A549 (cell line): ENCODE measurements around the gene CDH22. TPM values are rescaled to one million over a fixed set of nuclear protein-coding genes. Genes with fewer than 3 reads are reported as not detected.

Experiments
- ATAC-seq, 2 experiments: fragments of 200-7000 bp in 1 of 2; fragments of >200 bp in 1 of 2; cut with Nextera tagmentation in 1 of 2; cut with Tn5 transposase in 1 of 2; 3 replicates each; pipeline versions ENCODE4 v1.8.0 to v1.9.1; 2018 to 2020; ENCODE audit warnings: mild to moderate bottlenecking in 1 of 2, moderate library complexity in 1 of 2
- CTCF ChIA-PET: fragments of 300-600 bp; sonication (Branson Sonifier 250); formaldehyde crosslinking; extraction: SDS; loops from one replicate; lab custom pipeline; 2021; ENCODE audit warnings: antibody characterized with exemption, inconsistent platforms; lab: Yijun Ruan, JAX
- POLR2A ChIA-PET: fragments of 350-600 bp; formaldehyde crosslinking; extraction: SDS; loops from one replicate; lab custom pipeline; 2021; ENCODE audit warnings: antibody characterized with exemption, inconsistent platforms; lab: Yijun Ruan, JAX
- DNase-seq, 2 experiments: peaks; one replicate each; pipeline versions ENCODE4 v3.0.0 to v3.0.0-alpha.2; 2011 to 2016; ENCODE audit warnings: low read depth in 1 of 2, low spot score in 1 of 2
- FAIRE-seq: peaks from 2 replicates; lab custom pipeline; 2011; peaks lifted over from hg19 to GRCh38; lab: Jason Lieb, UNC
- H3K27ac ChIP-seq, 2 experiments: fragments of >200 bp; sonication (Bioruptor Twin); formaldehyde crosslinking; 3 replicates each; pipeline ENCODE4 v1.5.1; 2016 to 2017
- H3K4me1 ChIP-seq: fragments of >200 bp; sonication (Bioruptor Twin); formaldehyde crosslinking; 3 replicates; pipeline ENCODE4 v1.6.1; 2016
- H3K4me2 ChIP-seq: fragments of >200 bp; sonication (Bioruptor Twin); formaldehyde crosslinking; 3 replicates; pipeline ENCODE4 v1.6.1; 2016
- H3K4me3 ChIP-seq: fragments of >200 bp; sonication (Bioruptor Twin); formaldehyde crosslinking; 3 replicates; pipeline ENCODE4 v1.5.1; 2016
- H3K9me3 ChIP-seq: fragments of >200 bp; sonication (Bioruptor Twin); formaldehyde crosslinking; 3 replicates; pipeline ENCODE4 v1.6.1; 2016
- BHLHE40 ChIP-seq: IDR thresholded peaks from 2 replicates; pipeline ENCODE4 v1.6.1; 2012; ENCODE audit warnings: low read depth, low read length, inconsistent platforms
- CBX2 ChIP-seq: fragments of 200-600 bp; sonication (generic); IDR thresholded peaks from 2 replicates; pipeline ENCODE4 v1.6.1; 2016; ENCODE audit warnings: low read depth, mild to moderate bottlenecking, borderline replicate concordance
- CHD2 ChIP-seq: fragments of 150-350 bp; IDR thresholded peaks from 2 replicates; pipeline ENCODE4 v1.6.1; 2014; ENCODE audit warnings: low read length; ENCODE audit not compliant: partially characterized antibody
- CHD4 ChIP-seq: fragments of 200-600 bp; sonication (generic); IDR thresholded peaks from 2 replicates; pipeline ENCODE4 v1.6.1; 2016; ENCODE audit warnings: antibody characterized with exemption, mild to moderate bottlenecking, borderline replicate concordance
- EHMT2 ChIP-seq: fragments of 200-600 bp; sonication (generic); IDR thresholded peaks from 2 replicates; pipeline ENCODE4 v1.6.1; 2016; ENCODE audit warnings: antibody characterized with exemption, low read depth, mild to moderate bottlenecking, moderate library complexity
- EP300 ChIP-seq, 2 experiments: fragments of >200 bp; sonication (Bioruptor Twin); formaldehyde crosslinking; IDR thresholded peaks; 2 replicates in 1 of 2; 3 replicates in 1 of 2; pipeline ENCODE4 v1.6.1; 2016 to 2017
- ESRRA ChIP-seq: fragments of 150-350 bp; IDR thresholded peaks from 2 replicates; pipeline ENCODE4 v1.6.1; 2014; ENCODE audit warnings: mild to moderate bottlenecking, low read length, borderline replicate concordance
- FOSB ChIP-seq: fragments of 250-450 bp; sonication (Bioruptor Pico); IDR thresholded peaks from 2 replicates; pipeline ENCODE4 v1.5.0; 2020; ENCODE audit warnings: mild to moderate bottlenecking, moderate library complexity
- FOSL2 ChIP-seq, 2 experiments: fragments of 450-650 bp in 1 of 2; fragments of >200 bp in 1 of 2; sonication (Bioruptor Twin) in 1 of 2; formaldehyde crosslinking; IDR thresholded peaks; 2 replicates each; pipeline versions ENCODE4 v1.5.0 to v1.6.1; 2016 to 2020; ENCODE audit warnings: mild to moderate bottlenecking in 1 of 2, moderate library complexity in 1 of 2
- FOXS1 ChIP-seq: fragments of 250-450 bp; sonication (Bioruptor Pico); IDR thresholded peaks from 2 replicates; pipeline ENCODE4 v1.5.0; 2020; ENCODE audit warnings: mild to moderate bottlenecking, moderate library complexity
- HOXB13 ChIP-seq: fragments of 250-450 bp; sonication (Bioruptor Pico); IDR thresholded peaks from 2 replicates; pipeline ENCODE4 v1.5.0; 2020; ENCODE audit warnings: low read depth, mild to moderate bottlenecking, moderate library complexity
- JUNB ChIP-seq: fragments of >200 bp; sonication (Bioruptor Twin); formaldehyde crosslinking; IDR thresholded peaks from 2 replicates; pipeline ENCODE4 v1.6.1; 2016
- KDM5A ChIP-seq: fragments of 200-600 bp; sonication (generic); IDR thresholded peaks from 2 replicates; pipeline ENCODE4 v1.6.1; 2016; ENCODE audit warnings: antibody characterized with exemption, mild to moderate bottlenecking
- MYC ChIP-seq: IDR thresholded peaks from 2 replicates; pipeline ENCODE4 v1.6.1; 2012; ENCODE audit warnings: mild to moderate bottlenecking, inconsistent platforms, low read length, improper control_type of control experiment, borderline replicate concordance
- NFE2L2 ChIP-seq: fragments of 150-350 bp; conservative IDR thresholded peaks from 2 replicates; pipeline ENCODE4 v1.6.1; 2014; ENCODE audit warnings: low read length
- PHF8 ChIP-seq: fragments of 200-600 bp; sonication (generic); IDR thresholded peaks from 2 replicates; pipeline ENCODE4 v1.6.1; 2016; ENCODE audit warnings: low read depth, mild to moderate bottlenecking, antibody characterized with exemption, moderate library complexity, borderline replicate concordance
- POLR2A ChIP-seq: IDR thresholded peaks from 2 replicates; pipeline ENCODE4 v1.6.1; 2012; ENCODE audit warnings: mild to moderate bottlenecking, low read length
- RCOR1 ChIP-seq: fragments of 150-350 bp; IDR thresholded peaks from 2 replicates; pipeline ENCODE4 v1.6.1; 2014; ENCODE audit warnings: antibody characterized with exemption, low read length, low read depth
- SMC3 ChIP-seq: fragments of >200 bp; sonication (Bioruptor Twin); formaldehyde crosslinking; IDR thresholded peaks from 3 replicates; pipeline ENCODE4 v1.6.1; 2018; ENCODE audit warnings: inconsistent platforms
- TP53 ChIP-seq: fragments of 250-450 bp; sonication (Bioruptor Pico); IDR thresholded peaks from 2 replicates; pipeline ENCODE4 v1.5.0; 2021; ENCODE audit warnings: mild to moderate bottlenecking, moderate library complexity
- ZC3H11A ChIP-seq: fragments of 450-650 bp; IDR thresholded peaks from 2 replicates; pipeline ENCODE4 v1.6.1; 2014; ENCODE audit warnings: antibody characterized with exemption, mild to moderate bottlenecking
- ZFP36 ChIP-seq: fragments of 450-650 bp; IDR thresholded peaks from 2 replicates; pipeline ENCODE4 v1.6.1; 2014; ENCODE audit warnings: borderline replicate concordance; ENCODE audit not compliant: partially characterized antibody
- WGBS: methylation state at CpG from one replicate; pipeline ENCODE4 v1.1.6; 2017; ENCODE audit errors: missing lambda C conversion rate; 5-methylcytosine and 5-hydroxymethylcytosine counted together
- polyA plus RNA-seq, 4 experiments: library from polyadenylated mRNA; depleted of rRNA in 3 of 4; stranded (reverse); fragments of >200 nt; fragmentation: RNase III in 1 of 4; extraction: RNeasy Plus Mini Kit Qiagen cat#74134 plus additional on column Dnase treatment in 1 of 4; gene quantifications; 2 replicates in 3 of 4; 3 replicates in 1 of 4; pipeline ENCODE4 v1.2.3, GENCODE V29; 2011 to 2017
- TF ChIP-seq, protein P1 (sequence below): fragments of 450-650 bp; IDR thresholded peaks from 2 replicates; pipeline ENCODE4 v1.6.1; 2014; ENCODE audit warnings: antibody characterized with exemption
- TF ChIP-seq, protein P2 (sequence below): fragments of >200 bp; sonication (Bioruptor Twin); formaldehyde crosslinking; IDR thresholded peaks from 3 replicates; pipeline ENCODE4 v1.5.1; 2016
- TF ChIP-seq, protein P3 (sequence below): fragments of >200 bp; sonication (Bioruptor Twin); formaldehyde crosslinking; IDR thresholded peaks from 3 replicates; pipeline ENCODE4 v1.6.1; 2016

CDH22 gene
- polyA plus RNA-seq, 2 of the 4 experiments (the other 2 are of a cell fraction), result not detected

DNA sequence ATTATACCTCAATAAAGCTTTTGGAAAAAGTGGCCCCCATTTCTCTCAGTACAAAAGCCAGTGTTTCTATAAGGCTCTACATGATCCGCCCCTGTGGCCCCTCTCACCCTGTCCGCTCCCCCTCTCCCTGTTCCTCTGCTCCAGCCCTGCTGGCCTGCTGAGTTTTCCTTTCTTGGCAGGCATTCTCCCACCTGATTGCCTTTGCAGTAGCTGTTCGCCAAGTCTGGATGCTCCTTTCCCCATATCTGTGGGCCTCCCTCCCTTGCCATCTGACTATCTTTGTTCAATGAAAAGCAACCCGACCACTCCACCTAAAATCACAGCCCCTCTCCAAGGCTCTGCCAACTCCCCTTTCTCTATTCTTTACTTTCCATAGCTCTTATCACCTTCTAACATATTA is 33.2 kb downstream of the CDH22 start:
- CTCF ChIA-PET, result interaction anchor here (0.7 to 1.3 kb wide), 2 partner anchors 13 to 32 kb away, joined by 3 read pairs; no protein-coding TSS in a partner anchor

DNA sequence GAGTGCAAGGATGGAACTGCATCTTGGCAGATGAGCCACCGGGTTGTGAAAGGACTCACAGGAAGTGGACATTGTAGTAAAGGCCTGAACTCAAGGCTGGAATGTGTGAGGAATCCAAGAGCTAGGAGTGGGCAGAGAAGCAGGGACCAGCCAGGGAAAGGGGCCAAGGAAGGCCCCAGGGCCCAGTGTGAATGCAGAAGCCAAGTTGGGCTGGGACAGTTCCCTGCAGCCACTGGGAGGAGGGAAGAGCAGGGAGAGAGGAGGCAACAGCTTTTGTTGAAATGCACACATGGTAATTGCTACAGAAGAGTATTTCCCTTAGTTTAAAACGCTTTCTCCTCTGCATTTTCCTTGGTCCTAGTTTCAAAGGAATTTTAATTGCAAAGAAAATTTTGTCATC is 34.6 kb downstream of the CDH22 start:
- DNase-seq (no peak), ATAC-seq (no peak), FAIRE-seq (no peak)
- ChIA-PET POLR2A (interaction anchor here (0.6 kb wide), 1 partner anchor 339 kb away, joined by 4 read pairs; no protein-coding TSS in a partner anchor), CTCF (interaction anchor here (1.1 to 1.8 kb wide), 3 partner anchors 9 to 250 kb away, joined by 3 to 4 read pairs (median 4); no protein-coding TSS in a partner anchor)
- Histone ChIP-seq H3K4me2 (no peak overlapping the region), H3K27ac (no peak overlapping the region), H3K4me1 (no peaks in the 10 kb centered on the region), H3K9me3 (no peaks in the 10 kb centered on the region; the same call in 2 of the 3 replicates), H3K4me3 (no peak overlapping the region)
- WGBS, result 0% methylated on average over 2 of the region's 2 CpGs
- TF ChIP-seq, protein P1, sequence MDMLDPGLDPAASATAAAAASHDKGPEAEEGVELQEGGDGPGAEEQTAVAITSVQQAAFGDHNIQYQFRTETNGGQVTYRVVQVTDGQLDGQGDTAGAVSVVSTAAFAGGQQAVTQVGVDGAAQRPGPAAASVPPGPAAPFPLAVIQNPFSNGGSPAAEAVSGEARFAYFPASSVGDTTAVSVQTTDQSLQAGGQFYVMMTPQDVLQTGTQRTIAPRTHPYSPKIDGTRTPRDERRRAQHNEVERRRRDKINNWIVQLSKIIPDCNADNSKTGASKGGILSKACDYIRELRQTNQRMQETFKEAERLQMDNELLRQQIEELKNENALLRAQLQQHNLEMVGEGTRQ, result no peak
- TF ChIP-seq, protein P2, sequence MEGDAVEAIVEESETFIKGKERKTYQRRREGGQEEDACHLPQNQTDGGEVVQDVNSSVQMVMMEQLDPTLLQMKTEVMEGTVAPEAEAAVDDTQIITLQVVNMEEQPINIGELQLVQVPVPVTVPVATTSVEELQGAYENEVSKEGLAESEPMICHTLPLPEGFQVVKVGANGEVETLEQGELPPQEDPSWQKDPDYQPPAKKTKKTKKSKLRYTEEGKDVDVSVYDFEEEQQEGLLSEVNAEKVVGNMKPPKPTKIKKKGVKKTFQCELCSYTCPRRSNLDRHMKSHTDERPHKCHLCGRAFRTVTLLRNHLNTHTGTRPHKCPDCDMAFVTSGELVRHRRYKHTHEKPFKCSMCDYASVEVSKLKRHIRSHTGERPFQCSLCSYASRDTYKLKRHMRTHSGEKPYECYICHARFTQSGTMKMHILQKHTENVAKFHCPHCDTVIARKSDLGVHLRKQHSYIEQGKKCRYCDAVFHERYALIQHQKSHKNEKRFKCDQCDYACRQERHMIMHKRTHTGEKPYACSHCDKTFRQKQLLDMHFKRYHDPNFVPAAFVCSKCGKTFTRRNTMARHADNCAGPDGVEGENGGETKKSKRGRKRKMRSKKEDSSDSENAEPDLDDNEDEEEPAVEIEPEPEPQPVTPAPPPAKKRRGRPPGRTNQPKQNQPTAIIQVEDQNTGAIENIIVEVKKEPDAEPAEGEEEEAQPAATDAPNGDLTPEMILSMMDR, result no peak
- no peak for TF ChIP-seq CHD4
- no peak for TF ChIP-seq HOXB13 (CRISPR knock-in tag)
- TF ChIP-seq JUNB, result no peak
- no peak for TF ChIP-seq EHMT2
- TF ChIP-seq, protein P3, sequence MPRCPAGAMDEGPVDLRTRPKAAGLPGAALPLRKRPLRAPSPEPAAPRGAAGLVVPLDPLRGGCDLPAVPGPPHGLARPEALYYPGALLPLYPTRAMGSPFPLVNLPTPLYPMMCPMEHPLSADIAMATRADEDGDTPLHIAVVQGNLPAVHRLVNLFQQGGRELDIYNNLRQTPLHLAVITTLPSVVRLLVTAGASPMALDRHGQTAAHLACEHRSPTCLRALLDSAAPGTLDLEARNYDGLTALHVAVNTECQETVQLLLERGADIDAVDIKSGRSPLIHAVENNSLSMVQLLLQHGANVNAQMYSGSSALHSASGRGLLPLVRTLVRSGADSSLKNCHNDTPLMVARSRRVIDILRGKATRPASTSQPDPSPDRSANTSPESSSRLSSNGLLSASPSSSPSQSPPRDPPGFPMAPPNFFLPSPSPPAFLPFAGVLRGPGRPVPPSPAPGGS, result no peak
- no peak for TF ChIP-seq BHLHE40
- no peak for TF ChIP-seq FOXS1 (CRISPR knock-in tag)
- no peak for TF ChIP-seq FOSL2 (IDR thresholded peaks at IDR 0.05)
- TF ChIP-seq FOSL2 (CRISPR knock-in tag; IDR thresholded peaks at IDR 0.05), result no peak
- TF ChIP-seq EP300 (IDR thresholded peaks at IDR 0.05), result no peak

More for the DNA sequence above, 33.2 kb downstream of the CDH22 start:
- no peak overlapping the region for H3K4me2 ChIP-seq
- H3K4me3 ChIP-seq, result no peak overlapping the region
- H3K27ac ChIP-seq, result no peak overlapping the region
- WGBS, result 4% methylated on average over 4 of the region's 4 CpGs
- H3K4me1 ChIP-seq, result no peaks in the 10 kb centered on the region
- DNase-seq (no peak), ATAC-seq (no peak), FAIRE-seq (no peak)
- POLR2A ChIA-PET, result no interaction called here
- no peaks in the 10 kb centered on the region; the same call in 2 of the 3 replicates for H3K9me3 ChIP-seq
- TF ChIP-seq ESRRA (no peak), BHLHE40 (no peak), EHMT2 (no peak), NFE2L2 (no peak), RCOR1 (no peak), KDM5A (no peak), FOSB (CRISPR knock-in tag) (no peak), CHD2 (no peak), POLR2A (no peak), CBX2 (no peak), ZFP36 (no peak), HOXB13 (CRISPR knock-in tag) (no peak), ZC3H11A (no peak), SMC3 (no peak), TP53 (CRISPR knock-in tag) (no peak), PHF8 (no peak), FOSL2 (IDR thresholded peaks at IDR 0.05) (no peak), FOSL2 (CRISPR knock-in tag; IDR thresholded peaks at IDR 0.05) (no peak), MYC (no peak)
- TF ChIP-seq, protein P2, result no peak
- TF ChIP-seq, protein P3, result no peak
